CD4-positive, alpha-beta T cell treated with Interleukin-15 for 4 hours (primary cell): ENCODE measurements around the gene GPN2.
A peak's percentile ranks its signal among the peaks of the same experiment; 100 is the strongest.
"Not testable (repeated sequence)": the region's sequence is repeated elsewhere in the genome, so short reads cannot be mapped to it uniquely, and the experiment has no call there.

ENCODE experiments used
- DNase-seq: peaks from one replicate; pipeline ENCODE4 v3.0.0-alpha.2; 2020; ENCODE audit warnings: low spot score

Gene GPN2

DNA sequence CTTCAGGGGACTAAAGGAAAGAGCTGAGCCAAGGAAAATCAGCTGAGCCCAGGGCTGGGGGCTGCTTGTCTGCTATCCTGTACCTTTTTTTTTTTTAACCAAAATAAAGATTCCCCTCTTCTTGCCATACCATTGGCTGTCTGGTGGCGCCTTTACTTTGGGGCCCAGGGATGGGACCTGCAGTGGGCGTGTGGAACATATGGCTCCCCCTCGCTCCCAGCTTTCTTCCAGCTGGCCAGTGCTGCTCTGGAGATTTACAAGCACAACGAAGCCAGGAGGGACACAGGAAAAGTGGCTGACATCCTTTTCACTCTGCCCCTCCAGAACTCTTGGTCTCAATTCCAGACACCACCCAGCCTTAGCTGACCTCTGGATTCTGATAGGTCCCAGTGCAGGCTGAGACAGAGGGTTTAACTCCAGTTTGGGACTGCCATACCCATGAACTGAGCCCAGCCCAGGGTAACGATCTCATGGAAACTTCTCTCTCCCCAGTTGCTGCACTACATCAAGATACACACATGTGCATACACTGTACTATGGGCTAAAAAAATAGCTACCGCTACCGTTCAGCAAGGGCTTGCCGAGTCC, 32.5 kb downstream of the GPN2 start:
- DNase-seq: no peak

DNA sequence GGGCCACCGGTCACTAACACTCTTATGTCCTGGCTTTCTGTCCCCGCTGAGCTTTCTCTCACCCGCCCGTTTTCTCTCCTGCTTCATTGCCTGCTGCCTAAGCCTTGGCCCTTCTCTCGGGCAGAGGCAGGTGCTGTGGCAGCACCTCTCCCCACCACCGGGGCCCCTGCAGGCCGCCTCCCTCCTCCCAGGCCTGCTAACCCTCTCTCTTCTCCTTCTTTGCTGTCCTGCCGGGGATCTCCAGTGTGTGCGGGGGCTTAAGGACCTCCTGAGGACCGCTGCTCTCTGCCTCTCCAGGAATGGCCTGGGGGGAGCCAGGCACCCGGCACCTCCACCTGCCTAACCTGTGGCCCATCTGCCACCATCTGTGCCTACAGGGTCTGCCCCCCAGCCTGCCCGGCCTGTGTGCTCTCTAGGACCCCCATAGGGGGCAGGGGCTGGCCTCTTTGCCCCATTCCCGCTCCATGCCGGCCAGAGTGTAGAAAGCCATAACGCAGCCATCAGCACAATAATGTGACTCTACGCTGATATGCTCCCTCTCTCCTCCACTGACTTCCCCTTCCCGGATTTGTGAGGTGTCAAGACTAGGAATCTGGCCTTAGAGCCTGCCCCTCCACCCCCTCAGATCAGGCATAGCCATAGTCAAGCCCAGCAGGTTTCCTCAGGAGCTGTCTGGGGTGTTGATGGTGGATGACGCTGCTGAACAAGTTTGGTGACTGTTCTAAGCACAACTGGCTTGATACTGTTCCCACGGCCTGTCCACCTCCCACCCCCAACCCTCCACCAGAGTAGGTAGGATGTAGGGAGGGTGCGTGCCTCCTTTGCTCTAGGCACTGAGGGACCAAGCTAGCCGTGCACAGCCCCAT, 33.2 kb downstream of the GPN2 start:
- DNase-seq: no peak

GRCh38 chr1:26856181-26856580, 33.9 kb downstream of the GPN2 start:
- no peak for DNase-seq

- no peak for DNase-seq
Observed at GRCh38 chr1:26855636-26856035, 34.4 kb downstream of the GPN2 start.

GRCh38 chr1:26854906-26855305, 35.2 kb downstream of the GPN2 start:
- DNase-seq: no peak

DNA sequence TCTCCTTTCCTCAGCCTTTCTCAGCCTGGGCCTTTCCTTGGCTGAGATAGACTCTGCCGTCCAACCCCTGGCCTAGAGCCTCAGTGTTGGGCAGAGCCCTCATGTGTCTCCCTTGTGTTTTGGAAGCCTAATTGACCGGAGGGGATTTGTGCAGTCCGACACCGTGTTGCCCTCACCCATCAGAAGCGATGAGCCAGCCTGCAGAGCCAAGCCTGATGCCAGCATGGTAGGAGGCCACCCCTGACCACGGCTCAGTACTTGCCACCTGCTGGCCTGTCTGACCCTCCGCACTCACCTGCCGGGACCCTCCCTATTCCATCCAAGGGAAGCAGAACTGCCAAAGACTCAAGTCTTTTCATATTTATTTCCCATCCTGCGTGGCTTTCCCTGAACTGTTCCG, 36.5 kb downstream of the GPN2 start:
- DNase-seq: no peak

DNA sequence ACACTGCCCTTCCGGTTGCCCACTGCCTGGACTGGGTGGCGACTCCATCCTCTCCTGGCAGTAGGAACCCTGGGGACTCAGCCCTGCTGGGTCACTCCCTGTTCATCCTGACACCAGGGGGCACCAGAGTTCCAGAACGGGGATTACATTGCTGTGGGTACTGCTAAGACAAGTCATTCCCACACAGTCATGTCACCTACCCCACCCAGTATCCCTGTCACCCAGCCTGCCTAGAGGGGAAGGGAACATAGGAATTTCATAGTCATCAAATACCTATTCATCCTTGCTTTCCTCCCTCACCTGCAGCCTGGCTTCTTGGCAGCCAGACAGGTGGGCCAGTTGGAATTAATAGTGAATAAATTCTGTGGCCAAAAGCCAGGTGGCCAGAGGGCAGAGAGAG, 36.9 kb downstream of the GPN2 start:
- peak; percentile 79 for DNase-seq

GRCh38 chr1:26852701-26853100, 37.4 kb downstream of the GPN2 start:
- no peak for DNase-seq

DNA sequence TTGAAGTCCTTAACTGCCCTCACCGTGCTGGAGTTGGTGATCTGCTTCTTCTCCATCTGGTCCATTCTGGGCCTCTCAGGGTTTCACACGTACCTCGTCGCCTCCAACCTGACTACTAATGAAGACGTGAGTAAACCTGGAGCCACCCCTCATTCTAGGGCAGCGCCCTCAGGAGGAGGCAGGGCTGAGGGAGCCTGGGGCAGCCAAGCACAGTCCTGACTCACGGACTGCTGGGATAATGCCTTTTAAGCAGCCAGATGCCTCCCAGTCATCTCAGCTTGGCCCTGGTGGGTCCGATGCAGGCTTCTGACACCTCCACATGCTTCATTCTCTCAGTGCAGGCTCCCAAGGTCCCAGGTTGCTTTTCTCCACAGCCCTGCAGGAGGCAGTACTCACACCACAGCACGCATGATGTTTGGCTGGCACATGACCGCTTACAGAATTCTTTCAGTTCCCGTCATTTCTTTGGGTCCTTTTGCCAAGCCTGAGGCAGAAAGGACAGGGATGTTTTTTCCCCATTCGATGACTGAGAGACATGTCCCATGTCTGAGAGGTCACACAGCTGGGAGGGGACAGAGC, 38.9 kb downstream of the GPN2 start:
- no peak for DNase-seq

DNA sequence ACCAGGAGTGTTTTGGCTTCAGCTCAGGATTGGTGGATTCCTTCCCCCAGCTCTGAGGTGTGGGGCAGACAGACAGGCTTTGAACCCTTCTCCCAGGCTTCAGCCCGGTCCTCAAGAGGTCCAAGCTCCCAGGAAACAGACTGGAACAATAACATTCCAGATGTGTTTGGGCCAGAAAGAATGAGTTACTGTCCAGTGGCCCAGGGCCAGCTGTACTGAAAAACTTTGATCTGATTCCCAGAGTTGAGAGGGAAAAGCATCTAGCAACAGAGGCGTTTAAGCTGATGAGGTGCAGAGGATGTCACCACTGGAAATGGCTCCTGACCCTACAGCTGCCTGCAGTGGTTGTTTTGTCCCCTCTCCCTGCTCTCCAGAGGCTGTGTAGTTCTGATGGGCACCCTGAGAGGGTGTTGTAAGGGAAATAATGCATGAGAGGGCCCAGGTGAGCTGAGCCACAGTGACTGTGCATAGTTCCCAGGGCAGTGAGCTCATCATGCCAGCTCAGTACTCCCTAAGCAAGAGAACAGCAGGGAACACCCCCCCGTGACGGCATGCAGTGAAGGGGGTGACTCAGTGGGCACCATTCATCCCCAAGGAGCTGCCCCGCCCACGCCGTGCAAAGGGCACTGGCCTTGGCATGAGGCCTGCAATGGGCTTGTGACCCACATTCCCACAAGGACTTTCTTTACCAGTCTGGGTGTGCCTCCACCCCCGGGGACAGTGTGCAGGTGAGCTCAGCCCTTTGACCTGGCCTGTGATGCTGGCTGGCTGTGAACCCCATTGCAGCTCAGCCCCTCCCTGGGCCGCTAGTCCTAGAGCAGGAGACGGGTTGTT, 40.9 kb downstream of the GPN2 start:
- DNase-seq: no peak

GRCh38 chr1:26848499-26848898, 41.6 kb downstream of the GPN2 start:
- DNase-seq: no peak

DNA sequence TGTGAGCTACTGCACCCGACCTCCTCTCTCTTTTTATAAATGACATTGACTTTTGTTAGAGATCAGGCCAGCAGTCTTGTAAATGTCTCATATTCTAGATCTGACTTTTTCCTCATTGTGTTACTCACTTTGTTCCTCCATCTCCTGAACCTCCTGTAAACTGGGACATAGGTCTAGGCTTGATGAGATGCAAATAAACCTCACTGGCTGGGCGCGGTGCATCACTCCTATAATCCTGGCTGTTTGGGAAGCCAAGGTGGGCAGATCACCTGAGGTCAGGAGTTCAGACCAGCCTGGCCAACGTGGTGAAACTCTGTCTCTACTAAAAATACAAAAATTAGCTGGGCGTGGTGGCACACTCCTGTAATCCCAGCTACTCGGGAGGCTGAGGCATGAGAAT, 42.3 kb downstream of the GPN2 start:
- DNase-seq: not testable (repeated sequence)

DNA sequence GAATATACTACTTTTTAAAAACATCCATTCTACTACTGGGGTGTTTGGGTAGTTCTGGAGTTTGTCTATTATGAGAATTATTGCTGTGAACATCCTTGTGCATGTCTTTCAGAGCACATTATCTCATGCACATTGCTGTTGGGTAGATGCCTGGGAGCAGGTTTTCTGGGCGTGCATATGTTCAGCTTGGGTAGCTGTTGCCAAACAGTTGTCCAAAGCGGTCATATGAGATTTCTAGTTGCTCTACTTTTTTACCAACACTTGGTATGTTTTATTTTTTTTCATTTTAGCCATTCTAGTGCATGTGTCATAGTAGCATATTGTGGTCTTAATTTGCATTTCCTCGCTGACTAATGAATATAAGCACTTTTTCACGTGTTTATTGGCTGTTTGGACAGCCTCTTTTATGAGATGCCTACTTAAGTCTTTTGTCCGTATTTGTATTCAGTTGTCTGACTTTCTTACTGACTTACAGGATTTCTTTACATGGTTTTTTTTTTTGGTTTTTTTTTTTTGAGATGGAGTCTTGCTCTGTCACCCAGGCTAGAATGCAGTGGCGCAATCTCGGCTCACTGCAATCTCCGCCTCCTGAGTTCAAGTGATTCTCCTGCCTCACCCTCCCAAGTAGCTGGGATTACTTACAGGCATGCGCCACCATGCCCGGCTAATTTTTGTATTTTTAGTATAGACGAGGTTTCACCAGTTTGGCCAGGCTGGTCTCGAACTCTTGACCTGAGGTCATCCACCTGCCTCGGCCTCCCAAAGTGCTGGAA, 45.5 kb downstream of the GPN2 start:
- no peak for DNase-seq

DNA sequence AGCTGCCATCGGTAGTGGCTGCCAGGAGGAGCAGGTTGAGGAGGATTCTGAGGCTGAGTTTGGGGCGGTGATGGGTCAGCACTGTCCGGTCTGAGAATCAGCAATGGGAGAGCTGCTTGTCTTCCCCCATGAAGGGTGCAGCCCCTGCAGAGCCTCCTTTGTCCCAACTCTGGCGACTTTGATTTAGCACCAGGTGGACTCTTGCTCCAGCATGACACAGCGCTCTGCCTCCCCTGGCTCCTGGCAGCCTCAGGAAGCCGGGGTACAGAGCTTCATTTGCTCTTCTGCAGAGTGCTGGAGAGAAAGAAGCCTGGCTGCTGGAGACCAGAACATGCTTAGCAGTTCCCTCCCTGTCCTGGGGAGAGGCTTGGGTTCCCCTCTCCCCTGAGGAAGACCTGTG, 50.3 kb downstream of the GPN2 start:
- DNase-seq: no peak

DNA sequence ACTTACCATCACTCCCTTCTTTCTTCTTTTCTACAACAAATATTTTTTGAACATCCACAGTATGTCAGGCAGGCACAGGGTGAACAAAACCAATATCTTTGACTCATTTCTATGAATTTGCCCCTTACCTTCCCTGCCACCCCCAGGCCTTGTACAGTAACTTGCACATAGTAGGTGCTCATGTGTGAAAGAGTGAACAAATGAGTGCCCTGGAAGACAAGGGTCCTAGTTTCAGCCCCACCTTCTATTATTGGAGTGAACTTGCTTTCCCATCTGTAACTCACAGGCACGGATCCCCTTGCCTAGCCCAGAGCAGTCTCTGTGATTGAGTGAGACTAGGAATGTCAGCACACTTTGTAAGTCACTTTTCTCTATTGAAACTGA, 50.8 kb downstream of the GPN2 start:
- DNase-seq: no peak

DNA sequence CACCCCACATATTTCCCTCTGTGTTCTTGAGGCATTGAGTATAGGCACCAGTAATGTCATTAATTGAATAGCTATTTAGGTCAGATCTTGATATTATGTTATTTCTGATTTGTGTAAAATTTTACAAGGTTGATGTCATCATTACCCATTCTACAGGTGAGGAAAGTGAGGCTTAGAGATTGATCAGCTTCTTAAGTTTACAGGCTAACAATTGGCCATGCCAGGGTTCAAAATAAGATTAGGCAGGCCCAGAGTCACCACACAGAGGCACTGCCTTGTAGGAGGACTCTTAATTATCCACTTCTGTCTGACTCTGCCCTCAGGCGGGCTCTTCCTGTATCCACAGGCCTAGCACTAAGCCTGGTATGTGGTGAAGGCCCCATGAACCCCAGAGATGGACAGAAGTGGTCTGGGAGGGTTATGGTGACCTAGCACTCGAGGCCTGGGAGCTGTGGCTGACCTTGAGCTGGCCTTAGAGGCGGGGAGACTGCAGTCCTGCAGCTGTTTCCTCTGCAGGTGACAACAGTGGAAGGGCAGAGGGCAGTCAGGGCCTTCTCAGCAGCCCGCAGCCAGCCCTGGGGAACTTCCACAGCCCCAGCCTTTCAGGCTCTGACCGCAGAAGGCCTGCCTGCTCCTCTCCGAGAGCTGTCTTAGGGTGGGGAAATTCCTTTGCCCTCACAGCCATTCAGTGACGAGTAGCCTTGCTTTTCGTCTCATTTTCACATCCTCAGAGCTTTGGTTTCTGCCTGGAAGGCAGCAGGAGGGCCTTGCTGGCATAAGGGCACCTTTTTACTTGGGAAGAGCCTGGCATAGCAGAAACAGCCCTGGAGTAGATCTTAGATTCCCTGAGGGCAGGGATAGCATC, 51.4 kb downstream of the GPN2 start:
- peak; percentile 68 for DNase-seq

- DNase-seq: not testable (repeated sequence)
Observed at GRCh38 chr1:26837665-26838064, 52.4 kb downstream of the GPN2 start.

- peak; percentile 91 for DNase-seq
Observed at GRCh38 chr1:26833432-26834405, 56.4 kb downstream of the GPN2 start.

GRCh38 chr1:26832249-26832960, 57.7 kb downstream of the GPN2 start:
- DNase-seq: no peak
